ENCODE data around the gene NUDT22. TPM values are rescaled to one million over a fixed set of nuclear protein-coding genes. Genes with fewer than 3 reads are reported as not detected.
A peak's percentile ranks its signal among the peaks of the same experiment; 100 is the strongest.

The NUDT22 gene
- total and polyA plus RNA-seq, 2 donors (not counting 1 experiment from before 2014, with no cell fraction given): 104 to 139 TPM

DNA sequence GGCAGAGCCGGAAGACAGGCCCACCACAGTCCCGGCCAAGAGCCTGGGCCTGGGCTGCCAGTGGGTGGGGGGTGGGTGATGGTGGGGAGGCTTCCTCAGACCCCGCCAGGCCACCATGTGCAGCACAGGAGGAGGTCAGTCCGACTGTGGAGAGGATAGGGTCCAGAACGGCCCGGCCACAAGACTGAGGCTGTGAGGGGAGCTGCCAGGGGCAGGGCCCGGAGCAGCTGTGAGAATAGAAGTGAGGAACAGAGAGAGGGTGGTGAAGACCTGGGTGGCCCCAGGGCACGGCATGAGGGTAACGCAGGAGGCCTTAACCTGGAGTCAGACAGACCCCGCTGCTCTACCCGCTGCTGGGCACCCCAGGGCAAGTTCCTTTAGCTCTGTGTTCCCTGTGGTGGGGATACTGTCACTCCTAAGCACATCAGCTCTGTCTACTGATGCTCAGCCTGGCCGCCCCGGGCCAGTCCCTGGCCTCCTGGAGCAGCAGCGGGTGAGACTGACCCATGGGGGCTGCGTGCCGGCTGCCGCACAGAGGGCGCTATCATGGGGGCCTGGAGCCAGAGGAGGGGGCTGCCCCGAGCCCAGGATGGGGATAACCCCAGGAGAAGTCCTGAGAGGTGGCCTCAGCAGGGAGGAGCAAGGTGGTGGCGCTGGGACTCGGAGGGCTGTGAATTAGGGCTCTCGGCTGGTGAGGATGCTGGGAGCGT is 17.8 kb upstream of the NUDT22 start:
- peaks cover 57% of the 10 kb centered on the region for H3K4me1 Mint-ChIP-seq
- H3K9ac ChIP-seq (ENCODE audit: low read length): peak overlapping the region; percentile 93

More for the DNA sequence above, 17.8 kb upstream of the NUDT22 start:
- ATAC-seq (ENCODE audit: low read depth) (no peak), DNase-seq (no peak)
- TF ChIP-seq, protein P1, sequence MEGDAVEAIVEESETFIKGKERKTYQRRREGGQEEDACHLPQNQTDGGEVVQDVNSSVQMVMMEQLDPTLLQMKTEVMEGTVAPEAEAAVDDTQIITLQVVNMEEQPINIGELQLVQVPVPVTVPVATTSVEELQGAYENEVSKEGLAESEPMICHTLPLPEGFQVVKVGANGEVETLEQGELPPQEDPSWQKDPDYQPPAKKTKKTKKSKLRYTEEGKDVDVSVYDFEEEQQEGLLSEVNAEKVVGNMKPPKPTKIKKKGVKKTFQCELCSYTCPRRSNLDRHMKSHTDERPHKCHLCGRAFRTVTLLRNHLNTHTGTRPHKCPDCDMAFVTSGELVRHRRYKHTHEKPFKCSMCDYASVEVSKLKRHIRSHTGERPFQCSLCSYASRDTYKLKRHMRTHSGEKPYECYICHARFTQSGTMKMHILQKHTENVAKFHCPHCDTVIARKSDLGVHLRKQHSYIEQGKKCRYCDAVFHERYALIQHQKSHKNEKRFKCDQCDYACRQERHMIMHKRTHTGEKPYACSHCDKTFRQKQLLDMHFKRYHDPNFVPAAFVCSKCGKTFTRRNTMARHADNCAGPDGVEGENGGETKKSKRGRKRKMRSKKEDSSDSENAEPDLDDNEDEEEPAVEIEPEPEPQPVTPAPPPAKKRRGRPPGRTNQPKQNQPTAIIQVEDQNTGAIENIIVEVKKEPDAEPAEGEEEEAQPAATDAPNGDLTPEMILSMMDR (IDR thresholded peaks at IDR 0.05): no peak
- TF ChIP-seq EZH2 (IDR thresholded peaks at IDR 0.05; ENCODE audit: borderline replicate concordance, insufficient read depth, low read depth, low read length, poor library complexity, severe bottlenecking): no peak
- Histone ChIP-seq H3K79me2 (ENCODE audit: control insufficient read depth, insufficient read depth, low read length) (peaks cover 37% of the 10 kb centered on the region), H3K36me3 (replicated peaks in 1 of 2; ENCODE audit: control extremely low read depth in 1 of 2, control insufficient read depth in 1 of 2, extremely low read depth in 1 of 2, insufficient read depth in 2 of 2, low read length in 1 of 2) (peaks cover 0 to 41% of the 10 kb centered on the region in 2 experiments), H3K4me3 (ENCODE audit: control extremely low read depth in 1 of 5, extremely low read depth in 1 of 5, insufficient read depth in 1 of 5, low read depth in 2 of 5, low read length in 4 of 5) (peak overlapping the region in 4 of 5 experiments; percentile 72 to 95 (median 85)), H4K20me1 (ENCODE audit: control insufficient read depth, insufficient read depth, low read length, poor library complexity, severe bottlenecking) (peaks cover 37% of the 10 kb centered on the region), H3K27ac (ENCODE audit: low read length in 2 of 2) (peak overlapping the region; percentile 73 to 90), H3K4me1 (ENCODE audit: control insufficient read depth in 2 of 2, insufficient read depth in 2 of 2, low read length in 2 of 2) (peaks cover 30 to 58% of the 10 kb centered on the region in 2 donors), H3K27me3 (replicated peaks in 1 of 4; ENCODE audit: control extremely low read depth in 1 of 4, control insufficient read depth in 3 of 4, insufficient read depth in 4 of 4, low read length in 3 of 4) (no peaks in the 10 kb centered on the region), H3K4me2 (replicated peaks; ENCODE audit: low read depth, low read length, poor library complexity, severe bottlenecking) (peak overlapping the region; percentile 99), H3K9me3 (ENCODE audit: control extremely low read depth in 1 of 3, control insufficient read depth in 2 of 3, insufficient read depth in 1 of 3, low read length in 2 of 3) (no peaks in the 10 kb centered on the region), H2AFZ (ENCODE audit: insufficient read depth, low read depth, low read length, poor library complexity, severe bottlenecking) (peak overlapping the region; percentile 74)
- Mint-ChIP-seq H3K27ac (peak overlapping the region; percentile 96), H3K4me3 (peak overlapping the region; percentile 90), H3K27me3 (no peaks in the 10 kb centered on the region), H3K9me3 (ENCODE audit: insufficient read depth) (no peaks in the 10 kb centered on the region)
- WGBS (ENCODE audit: insufficient coverage): 67% methylated on average over 21 of the region's 23 CpGs
- intact Hi-C loops (cut with micrococcal nuclease): loop anchor here (10.0 kb wide), 1 partner anchor 447 kb away; no protein-coding TSS in a partner anchor
- ChIA-PET POLR2A (interaction anchor here (0.5 to 4.8 kb wide), 16 partner anchors 8 to 1543 kb away, joined by 3 to 78 read pairs (median 6); partner anchors contain the start of genes BAD, C11orf98, DNAJC4 and FKBP2), CTCF (interaction anchor here (0.6 to 10.3 kb wide), 12 partner anchors 8 to 1322 kb away, joined by 3 to 243 read pairs (median 17); partner anchors contain the start of genes CATSPERZ, ESRRA, NUDT22 and PLCB3)
